SU-DHL-6 (cell line): ENCODE data around the gene PRCD.

Experiments used
- CTCF ChIP-seq: fragments of 200-600 bp; sonication (generic); IDR thresholded peaks from one replicate; pipeline ENCODE4 v1.5.1; 2017; ENCODE audit warnings: antibody characterized with exemption, mild to moderate bottlenecking, low read length, moderate library complexity; ENCODE audit not compliant: insufficient read depth, poor library complexity, severe bottlenecking
- EZH2phosphoT487 ChIP-seq: fragments of 200-600 bp; sonication (generic), shearing (Covaris generic); conservative IDR thresholded peaks from 2 replicates; pipeline ENCODE4 v1.6.1; 2018; ENCODE audit warnings: mild to moderate bottlenecking, antibody characterized with exemption, low read length, moderate library complexity, mixed read lengths

- TF ChIP-seq CTCF (no peak), EZH2phosphoT487 (no peak)
Measured at GRCh38 chr17:76572201-76572910, 32.5 kb downstream of the PRCD start.
